Posterior cingulate gyrus (tissue), 11 donors: ENCODE measurements around the gene DOC2A.
"Not testable (repeated sequence)": the region's sequence is repeated elsewhere in the genome, so short reads cannot be mapped to it uniquely, and the experiment has no call there.

Experiments
- DNase-seq, 10 donors: peaks; one replicate each; pipeline versions ENCODE4 v3.0.0 to v3.0.0-alpha.2; 2020 to 2021; ENCODE audit warnings: mixed read lengths in 3 of 10
- intact Hi-C: fragments of 100-400 bp; cut with DNase I; formaldehyde crosslinking; loops from one replicate; pipeline ENCODE4 v1.15.1; 2023

DOC2A gene

GRCh38 chr16:29978081-29978480, 32.7 kb downstream of the DOC2A start:
- intact Hi-C loops: no loop called here
- peak in 2 of 10 donors; percentile 0 to 35 for DNase-seq

DNA sequence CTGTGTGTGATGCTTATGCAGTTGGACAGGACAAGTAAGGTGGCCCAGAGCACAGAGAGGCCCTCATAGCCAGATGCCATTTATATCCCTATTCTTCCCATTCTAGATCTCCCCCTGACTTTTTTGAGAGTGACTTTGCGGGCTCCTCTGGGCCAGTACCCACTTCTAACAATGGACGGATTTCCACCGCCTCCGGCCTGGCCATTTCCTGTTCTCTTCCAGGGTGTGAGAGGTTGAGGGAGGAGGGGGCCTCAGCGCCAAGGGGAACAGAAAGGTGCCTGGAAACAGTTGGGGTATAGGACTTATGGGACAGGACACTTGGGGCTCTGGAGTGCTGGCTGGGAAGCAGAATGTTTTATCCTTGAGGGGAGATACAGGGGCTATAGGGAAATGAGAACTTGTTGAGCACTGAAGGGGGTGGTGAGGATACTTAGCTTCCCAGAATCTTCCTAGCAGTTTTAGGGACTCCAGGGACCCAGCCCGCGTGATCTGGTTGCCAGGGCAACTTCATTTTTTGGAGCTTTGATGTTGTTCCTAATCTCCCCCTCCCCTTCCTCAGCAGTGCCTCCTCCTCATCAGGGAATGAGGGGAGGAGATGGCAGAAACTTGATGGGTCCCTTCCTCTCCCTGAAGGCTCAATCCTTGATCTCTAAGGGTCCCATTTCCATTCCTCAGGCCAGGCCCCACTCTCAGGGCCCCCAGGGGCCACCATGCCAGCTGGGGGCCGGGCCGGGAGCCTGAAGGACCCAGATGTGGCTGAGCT, 33.6 kb downstream of the DOC2A start:
- intact Hi-C loops: no loop called here
- peak in 3 of 10 donors; percentile 39 to 66 (median 50) for DNase-seq

DNA sequence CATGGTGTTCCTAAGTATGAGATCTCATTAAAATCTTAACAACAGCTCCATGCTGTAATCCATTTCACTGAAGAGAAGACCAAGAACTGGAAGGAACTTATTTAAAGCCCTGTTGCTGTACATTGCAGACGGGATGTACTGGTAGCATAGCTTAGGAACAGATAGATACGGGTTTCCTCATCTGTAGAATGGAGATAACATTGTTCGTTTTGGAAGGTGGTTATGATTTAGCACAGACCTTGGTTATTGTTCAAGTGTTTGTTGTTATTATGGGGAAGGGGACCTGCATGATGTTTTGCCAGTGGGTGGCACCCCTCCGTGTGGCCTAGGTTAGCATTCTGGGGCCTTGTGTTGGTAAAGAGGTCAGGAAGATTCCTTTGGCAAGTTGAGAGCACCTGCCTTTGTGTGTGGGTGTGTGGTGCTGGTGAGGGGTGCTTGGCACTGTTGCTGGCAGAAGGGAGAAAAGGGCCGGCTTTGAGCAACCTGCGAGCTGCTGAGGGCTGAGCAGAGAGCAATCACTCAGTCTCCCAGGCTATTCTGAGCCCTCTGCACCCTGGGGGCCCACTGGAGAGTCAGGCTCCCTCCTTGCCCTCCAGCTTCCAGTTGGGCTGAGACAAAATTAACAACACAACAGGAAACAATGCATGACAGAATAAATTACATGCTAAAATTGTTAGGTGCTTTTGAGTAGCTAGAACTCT, 34.9 kb downstream of the DOC2A start:
- peak in 3 of 10 donors; percentile 49 to 84 (median 70) for DNase-seq
- intact Hi-C loops: no loop called here

GRCh38 chr16:29975134-29975538, 35.7 kb downstream of the DOC2A start:
- intact Hi-C loops: no loop called here

GRCh38 chr16:29974291-29975133, 36.3 kb downstream of the DOC2A start:
- DNase-seq: peak in 3 of 10 donors; percentile 70 to 83 (median 75)
- intact Hi-C loops: loop anchor here (5.0 kb wide), 1 partner anchor 112 kb away; the partner anchor contains the start of gene CDIPT

More at GRCh38 chr16:29975134-29975538, 35.7 kb downstream of the DOC2A start:
- DNase-seq: no peak

GRCh38 chr16:29973384-29974246, 37.2 kb downstream of the DOC2A start, which contains the start of gene TAOK2:
TSS of gene TAOK2 (plus strand) at chr16:29973868. CDS start at chr16:29977773, 3,905 bp downstream.
- DNase-seq: peak; percentile 97 to 100 (median 99)
- intact Hi-C loops: loop anchor here (1.0 to 5.0 kb wide), 3 partner anchors 22 to 111 kb away; partner anchors contain the start of genes CDIPT, HIRIP3 and SEZ6L2

- intact Hi-C loops: loop anchor here (1.0 to 5.0 kb wide), 3 partner anchors 22 to 111 kb away; partner anchors contain the start of genes CDIPT, HIRIP3 and SEZ6L2
- peak in 1 of 10 donors; percentile 5 for DNase-seq
Observed at GRCh38 chr16:29972992-29973383, 37.8 kb downstream of the DOC2A start.

- intact Hi-C loops: loop anchor here (2.0 to 5.0 kb wide), 2 partner anchors 74 to 110 kb away; partner anchors contain the start of genes CDIPT and SEZ6L2
- DNase-seq: peak in 1 of 10 donors; percentile 1
Observed at GRCh38 chr16:29972500-29972899, 38.3 kb downstream of the DOC2A start.

DNA sequence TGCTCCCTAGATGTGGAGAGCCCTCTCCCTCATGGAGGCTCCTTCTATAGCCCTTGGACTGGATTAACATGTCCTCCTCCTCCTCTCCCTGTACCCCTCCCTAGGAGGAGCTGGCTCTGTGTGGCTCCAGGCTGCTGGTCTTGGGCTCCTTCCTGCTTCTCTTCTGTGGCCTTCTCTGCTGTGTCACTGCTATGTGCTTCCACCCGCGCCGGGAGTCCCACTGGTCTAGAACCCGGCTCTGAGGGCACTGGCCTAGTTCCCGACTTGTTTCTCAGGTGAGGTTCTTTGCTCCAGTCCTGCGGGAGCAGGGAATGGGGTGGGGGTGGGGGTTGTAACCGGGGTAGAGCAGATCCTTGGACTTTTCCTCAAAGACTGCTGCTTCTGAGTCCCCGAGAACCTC, 39.5 kb downstream of the DOC2A start:
- intact Hi-C loops: loop anchor here (5.0 kb wide), 1 partner anchor 109 kb away; the partner anchor contains the start of gene CDIPT
- DNase-seq: peak in 1 of 10 donors; percentile 22

GRCh38 chr16:29968205-29968604, 42.6 kb downstream of the DOC2A start:
- peak in 1 of 10 donors; percentile 6 for DNase-seq
- intact Hi-C loops: no loop called here

- intact Hi-C loops: loop anchor here (5.0 kb wide), 1 partner anchor 36 kb away; the partner anchor contains the start of gene KCTD13
- DNase-seq: peak in 2 of 10 donors; percentile 39 to 59
Observed at GRCh38 chr16:29963021-29963743, 47.6 kb downstream of the DOC2A start.

- peak in 3 of 10 donors; percentile 5 to 67 (median 15) for DNase-seq
- intact Hi-C loops: loop anchor here (5.0 kb wide), 1 partner anchor 35 kb away; the partner anchor contains the start of gene KCTD13
Observed at GRCh38 chr16:29962344-29962994, 48.4 kb downstream of the DOC2A start.

DNA sequence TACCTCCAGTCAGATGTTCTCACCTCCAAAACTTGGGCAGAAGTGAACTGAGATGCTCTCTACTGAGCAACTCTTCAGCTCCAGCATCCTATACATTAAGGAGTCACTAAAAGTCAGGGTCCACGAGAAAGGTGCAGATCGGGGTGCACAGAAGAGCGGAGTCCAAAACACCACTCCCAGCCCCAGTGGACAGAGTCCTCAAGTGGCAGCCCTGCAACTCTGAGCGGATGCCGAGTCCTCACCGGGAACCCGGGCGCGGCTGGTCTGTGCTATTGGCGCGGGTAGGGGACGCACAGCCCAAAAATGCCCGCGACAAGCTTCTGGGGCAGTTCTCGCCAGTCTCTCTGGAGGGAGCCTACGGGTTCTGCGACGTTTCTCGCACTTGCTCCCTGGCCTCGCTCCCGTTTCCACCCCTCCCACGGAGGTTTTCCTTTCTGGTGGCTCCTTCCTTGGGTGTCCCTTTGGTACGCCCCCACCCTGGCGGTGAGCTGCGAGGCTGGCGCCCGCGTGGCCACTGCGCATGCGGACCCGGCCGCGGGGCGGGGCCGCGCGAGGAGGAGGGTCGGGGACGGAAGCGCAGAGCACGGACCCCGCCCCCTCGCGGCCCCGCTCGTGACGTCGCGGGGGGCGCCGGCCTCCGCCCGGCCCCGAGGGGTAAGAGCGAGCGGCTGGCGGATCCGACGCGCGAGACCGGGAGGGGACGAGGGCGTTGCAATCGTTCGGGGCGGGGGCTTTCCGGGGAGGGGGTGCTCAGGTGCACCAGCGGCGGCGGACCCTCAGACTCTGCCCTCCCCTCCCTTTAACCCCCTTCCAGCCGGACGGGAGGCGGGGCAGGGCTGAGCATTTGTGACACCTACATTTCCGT, 49.1 kb downstream of the DOC2A start, which contains the start of gene TMEM219:
Gene TMEM219 (plus strand): TSS at position 601 of the 865 bp plus-strand sequence. CDS start 1,065 bp downstream, outside the sequence.
- intact Hi-C loops: loop anchor here (5.0 kb wide), 1 partner anchor 34 kb away; the partner anchor contains the start of gene KCTD13
- peak; percentile 82 to 99 (median 90) for DNase-seq

- intact Hi-C loops: loop anchor here (5.0 kb wide), 1 partner anchor 34 kb away; the partner anchor contains the start of gene KCTD13
Observed at GRCh38 chr16:29961127-29961478, 49.7 kb downstream of the DOC2A start.

GRCh38 chr16:29959821-29960220, 51.0 kb downstream of the DOC2A start:
- DNase-seq: not testable (repeated sequence)
- intact Hi-C loops: loop anchor here (5.0 kb wide), 1 partner anchor 33 kb away; the partner anchor contains the start of gene KCTD13

More at GRCh38 chr16:29961127-29961478, 49.7 kb downstream of the DOC2A start:
- no peak for DNase-seq

DNA sequence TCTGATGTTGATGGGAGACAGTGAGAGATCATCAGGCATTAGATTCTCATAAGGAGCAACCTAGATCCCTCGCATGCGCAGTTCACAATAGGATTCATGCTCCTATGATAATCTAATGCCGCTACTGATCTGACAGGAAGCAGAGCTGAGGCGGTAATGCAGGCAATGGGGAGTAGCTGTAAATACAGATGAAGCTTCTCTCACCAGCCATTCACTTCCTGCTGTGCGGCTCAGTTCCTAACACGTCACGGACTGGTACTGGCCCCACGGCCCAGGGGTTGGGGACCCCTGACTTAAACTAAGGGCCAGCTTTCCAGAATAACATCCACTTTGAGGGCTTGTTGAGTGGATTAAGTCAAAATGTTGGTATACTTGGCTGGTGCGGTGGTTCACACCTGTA, 51.5 kb downstream of the DOC2A start:
- no peak for DNase-seq
- intact Hi-C loops: no loop called here
